Mesenchymal stem cell (in vitro differentiated cells and primary cell): ENCODE measurements around the gene SLC34A3.

ENCODE experiments used
- DNase-seq: peaks from one replicate; pipeline ENCODE4 v3.0.0-alpha.2; 2013
- H2AFZ ChIP-seq: one replicate; pipeline ENCODE4 v1.6.1; 2013; ENCODE audit warnings: low read depth, mild to moderate bottlenecking, control low read depth, inconsistent platforms, low read length, moderate library complexity
- H2AK5ac ChIP-seq: 2 replicates; pipeline ENCODE4 v1.6.1; 2013; ENCODE audit warnings: low read length, moderate library complexity, mild to moderate bottlenecking, inconsistent platforms; ENCODE audit not compliant: severe bottlenecking
- H2BK120ac ChIP-seq: one replicate; pipeline ENCODE4 v1.6.1; 2013; ENCODE audit warnings: low read depth, mild to moderate bottlenecking, inconsistent platforms, low read length, moderate library complexity
- H2BK12ac ChIP-seq, 2 experiments: one replicate each; pipeline ENCODE4 v1.6.1; 2013; ENCODE audit warnings: inconsistent platforms in 2 of 2, low read length in 2 of 2, mild to moderate bottlenecking in 2 of 2, moderate library complexity in 2 of 2, control low read depth in 1 of 2
- H2BK15ac ChIP-seq: one replicate; pipeline ENCODE4 v1.6.1; 2013; ENCODE audit warnings: mild to moderate bottlenecking, low read depth, inconsistent platforms; ENCODE audit not compliant: poor library complexity, severe bottlenecking
- H2BK5ac ChIP-seq: 2 replicates; pipeline ENCODE4 v1.6.1; 2013; ENCODE audit warnings: low read depth, mild to moderate bottlenecking, low read length, control low read depth, inconsistent platforms; ENCODE audit not compliant: poor library complexity, severe bottlenecking
- H3K14ac ChIP-seq, 2 experiments: one replicate each; pipeline ENCODE4 v1.6.1; 2013; ENCODE audit warnings: inconsistent platforms in 2 of 2, low read length in 2 of 2, control low read depth in 1 of 2, mild to moderate bottlenecking in 1 of 2, moderate library complexity in 1 of 2
- H3K18ac ChIP-seq, 2 experiments: one replicate each; pipeline ENCODE4 v1.6.1; 2013; ENCODE audit warnings: inconsistent platforms in 2 of 2, low read length in 2 of 2, control low read depth in 1 of 2, low read depth in 1 of 2, mild to moderate bottlenecking in 1 of 2
- H3K23ac ChIP-seq, 2 experiments: one replicate each; pipeline ENCODE4 v1.6.1; 2013; ENCODE audit warnings: inconsistent platforms in 2 of 2, low read length in 2 of 2, mild to moderate bottlenecking in 2 of 2, moderate library complexity in 2 of 2, control low read depth in 1 of 2
- H3K27ac ChIP-seq: 2 replicates; pipeline ENCODE4 v1.5.1; 2013; ENCODE audit warnings: mild to moderate bottlenecking, moderate library complexity, low read length, control low read depth, inconsistent platforms; ENCODE audit not compliant: poor library complexity, severe bottlenecking
- H3K27me3 ChIP-seq, 2 experiments: 2 replicates each; pipeline versions ENCODE4 v1.6.1 to v1.7.0; 2013; ENCODE audit warnings: low read length in 2 of 2, mild to moderate bottlenecking in 2 of 2, moderate library complexity in 2 of 2, control low read depth in 1 of 2, inconsistent platforms in 1 of 2; ENCODE audit not compliant: control insufficient read depth in 1 of 2, insufficient read depth in 1 of 2
- H3K36me3 ChIP-seq, 2 experiments: 2 replicates each; pipeline versions ENCODE4 v1.6.1 to v1.7.0; 2013; ENCODE audit warnings: low read length in 2 of 2, control low read depth in 1 of 2, inconsistent platforms in 1 of 2, low read depth in 1 of 2, mild to moderate bottlenecking in 1 of 2; ENCODE audit not compliant: insufficient read depth in 2 of 2, control insufficient read depth in 1 of 2
- H3K4ac ChIP-seq, 2 experiments: one replicate each; pipeline ENCODE4 v1.6.1; 2013; ENCODE audit warnings: inconsistent platforms in 2 of 2, low read length in 2 of 2, mild to moderate bottlenecking in 2 of 2, moderate library complexity in 2 of 2, control low read depth in 1 of 2, low read depth in 1 of 2
- H3K4me1 ChIP-seq: 2 replicates; pipeline ENCODE4 v1.6.1; 2013; ENCODE audit warnings: low read depth, low read length, control low read depth; ENCODE audit not compliant: control insufficient read depth, insufficient read depth
- H3K4me2 ChIP-seq: 2 replicates; pipeline ENCODE4 v1.6.1; 2013; ENCODE audit warnings: low read length, mild to moderate bottlenecking, inconsistent platforms; ENCODE audit not compliant: poor library complexity, severe bottlenecking
- H3K4me3 ChIP-seq, 2 experiments: 2 replicates each; pipeline versions ENCODE4 v1.5.1 to v1.7.0; 2013; ENCODE audit warnings: low read length in 2 of 2, mild to moderate bottlenecking in 2 of 2, control low read depth in 1 of 2, low read depth in 1 of 2; ENCODE audit not compliant: insufficient read depth in 1 of 2
- H3K79me1 ChIP-seq: replicated peaks from 2 replicates; pipeline ENCODE4 v1.6.1; 2013; ENCODE audit warnings: mild to moderate bottlenecking, control low read depth, low read length, inconsistent platforms; ENCODE audit not compliant: poor library complexity, severe bottlenecking
- H3K9ac ChIP-seq: 2 replicates; pipeline ENCODE4 v1.7.0; 2013; ENCODE audit warnings: mild to moderate bottlenecking, low read length, moderate library complexity
- H3K9me3 ChIP-seq: 2 replicates; pipeline ENCODE4 v1.7.0; 2013; ENCODE audit warnings: mild to moderate bottlenecking, low read length; ENCODE audit not compliant: control insufficient read depth
- H4K8ac ChIP-seq: one replicate; pipeline ENCODE4 v1.6.1; 2013; ENCODE audit warnings: inconsistent platforms, mild to moderate bottlenecking, low read length, moderate library complexity
- H4K91ac ChIP-seq: one replicate; pipeline ENCODE4 v1.6.1; 2013; ENCODE audit warnings: mild to moderate bottlenecking, low read length, inconsistent platforms
- WGBS: methylation state at CpG from one replicate; pipeline ENCODE4 v1.1.7; 2013; ENCODE audit warnings: mixed read lengths; 5-methylcytosine and 5-hydroxymethylcytosine counted together

SLC34A3 gene

DNA sequence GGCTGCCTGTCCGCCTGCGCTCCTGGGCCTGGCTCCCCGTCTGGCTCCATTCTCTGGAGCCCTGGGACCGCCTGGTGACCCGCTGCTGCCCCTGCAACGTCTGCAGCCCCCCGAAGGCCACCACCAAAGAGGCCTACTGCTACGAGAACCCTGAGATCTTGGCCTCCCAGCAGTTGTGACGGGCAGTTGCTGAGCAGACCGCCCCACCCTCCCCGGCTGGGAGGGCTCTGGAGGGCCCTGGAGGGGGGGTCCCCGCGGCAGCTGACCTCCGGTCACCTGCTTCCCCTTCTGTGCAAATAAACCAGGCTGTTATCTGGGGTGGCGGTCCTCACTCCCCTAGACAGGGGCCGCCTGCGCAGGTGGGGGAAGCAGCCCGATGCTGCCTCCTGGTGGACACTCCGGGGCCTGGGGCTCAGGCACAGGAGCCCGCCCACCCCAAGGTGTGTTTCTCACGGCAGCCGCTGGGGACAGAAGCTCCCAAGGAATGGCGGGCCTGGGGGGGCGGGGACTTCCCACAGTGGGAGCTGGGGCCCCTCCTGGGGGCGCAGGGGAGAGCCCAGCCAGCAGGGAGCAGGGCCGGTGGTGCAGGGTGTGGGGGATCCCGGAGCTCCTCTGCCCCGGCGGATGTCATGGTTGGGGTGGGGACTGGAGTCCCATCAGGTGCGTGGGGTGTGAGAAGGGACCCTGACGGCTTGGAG, 5.7 kb downstream of the SLC34A3 start:
- H4K8ac ChIP-seq, result peak overlapping the region; percentile 52
- peak overlapping the region; percentile 74 for H4K91ac ChIP-seq
- no peak overlapping the region for H3K23ac ChIP-seq
- no peak overlapping the region for H2BK120ac ChIP-seq
- H3K4me3 ChIP-seq, result peak overlapping the region in 1 of 2 experiments; percentile 21
- H3K18ac ChIP-seq, result peak overlapping the region in 1 of 2 experiments; percentile 89
- H3K4me2 ChIP-seq, result peak overlapping the region; percentile 49
- H3K4me1 ChIP-seq, result peaks cover 34% of the 10 kb centered on the region
- H3K27ac ChIP-seq, result no peak overlapping the region
- H3K9me3 ChIP-seq, result no peaks in the 10 kb centered on the region
- H3K36me3 ChIP-seq, result peaks cover 0 to 3% of the 10 kb centered on the region in 2 experiments
- H3K27me3 ChIP-seq, result peaks cover 0 to 38% of the 10 kb centered on the region in 2 experiments
- H3K9ac ChIP-seq, result no peak overlapping the region
- 23% methylated on average over 29 of the region's 31 CpGs for WGBS
- H2BK5ac ChIP-seq, result no peak overlapping the region
- peaks cover 21% of the 10 kb centered on the region for H3K79me1 ChIP-seq
- H2AFZ ChIP-seq, result peak overlapping the region; percentile 57
- no peak overlapping the region for H2AK5ac ChIP-seq
- H2BK12ac ChIP-seq, result peak overlapping the region in 1 of 2 experiments; percentile 85
- DNase-seq, result peak; percentile 83
- H2BK15ac ChIP-seq, result no peak overlapping the region
- no peak overlapping the region for H3K14ac ChIP-seq
- peak overlapping the region in 1 of 2 experiments; percentile 42 for H3K4ac ChIP-seq

DNA sequence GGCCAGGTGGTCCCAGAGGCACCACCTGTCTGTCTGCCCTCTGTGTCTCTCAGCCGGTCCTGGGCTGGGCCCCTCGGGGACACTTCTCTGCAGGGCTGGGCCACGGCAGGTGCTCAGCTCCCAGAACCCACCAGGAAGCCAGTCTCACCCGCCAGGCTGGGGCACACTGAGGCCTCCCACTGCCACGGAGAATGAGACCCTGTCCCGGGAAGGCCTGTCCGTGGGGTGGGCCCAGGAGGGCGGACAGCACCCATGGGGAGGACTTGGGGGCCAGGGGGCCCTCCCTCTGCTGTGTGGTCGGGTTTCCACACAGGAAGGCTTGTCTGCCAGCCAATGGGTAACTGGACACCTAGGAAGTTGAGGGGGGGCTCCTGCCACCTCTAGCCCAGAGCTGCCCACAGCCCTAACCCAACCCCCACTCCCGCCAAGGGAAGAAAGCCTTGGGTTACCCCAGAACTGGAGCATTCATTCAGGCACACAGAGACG, 6.3 kb downstream of the SLC34A3 start:
- no peak overlapping the region for H3K9ac ChIP-seq
- H4K91ac ChIP-seq, result peak overlapping the region; percentile 74
- H2BK120ac ChIP-seq, result no peak overlapping the region
- DNase-seq, result no peak
- H2AK5ac ChIP-seq, result peak overlapping the region; percentile 5
- H3K4me2 ChIP-seq, result peak overlapping the region; percentile 49
- no peak overlapping the region for H3K27ac ChIP-seq
- no peak overlapping the region for H2BK15ac ChIP-seq
- H3K18ac ChIP-seq, result peak overlapping the region in 1 of 2 experiments; percentile 89
- peak overlapping the region; percentile 52 for H4K8ac ChIP-seq
- H3K14ac ChIP-seq, result no peak overlapping the region
- H2BK12ac ChIP-seq, result peak overlapping the region in 1 of 2 experiments; percentile 85
- no peak overlapping the region for H3K4me3 ChIP-seq
- no peak overlapping the region for H2BK5ac ChIP-seq
- no peaks in the 10 kb centered on the region for H3K9me3 ChIP-seq
- 79% methylated on average over 11 of the region's 11 CpGs for WGBS
- peak overlapping the region in 1 of 2 experiments; percentile 42 for H3K4ac ChIP-seq
- H3K36me3 ChIP-seq, result peaks cover 3 to 7% of the 10 kb centered on the region in 2 experiments
- H3K4me1 ChIP-seq, result peaks cover 34% of the 10 kb centered on the region
- peaks cover 21% of the 10 kb centered on the region for H3K79me1 ChIP-seq
- peak overlapping the region; percentile 57 for H2AFZ ChIP-seq
- H3K27me3 ChIP-seq, result peaks cover 0 to 32% of the 10 kb centered on the region in 2 experiments
- H3K23ac ChIP-seq, result no peak overlapping the region

DNA sequence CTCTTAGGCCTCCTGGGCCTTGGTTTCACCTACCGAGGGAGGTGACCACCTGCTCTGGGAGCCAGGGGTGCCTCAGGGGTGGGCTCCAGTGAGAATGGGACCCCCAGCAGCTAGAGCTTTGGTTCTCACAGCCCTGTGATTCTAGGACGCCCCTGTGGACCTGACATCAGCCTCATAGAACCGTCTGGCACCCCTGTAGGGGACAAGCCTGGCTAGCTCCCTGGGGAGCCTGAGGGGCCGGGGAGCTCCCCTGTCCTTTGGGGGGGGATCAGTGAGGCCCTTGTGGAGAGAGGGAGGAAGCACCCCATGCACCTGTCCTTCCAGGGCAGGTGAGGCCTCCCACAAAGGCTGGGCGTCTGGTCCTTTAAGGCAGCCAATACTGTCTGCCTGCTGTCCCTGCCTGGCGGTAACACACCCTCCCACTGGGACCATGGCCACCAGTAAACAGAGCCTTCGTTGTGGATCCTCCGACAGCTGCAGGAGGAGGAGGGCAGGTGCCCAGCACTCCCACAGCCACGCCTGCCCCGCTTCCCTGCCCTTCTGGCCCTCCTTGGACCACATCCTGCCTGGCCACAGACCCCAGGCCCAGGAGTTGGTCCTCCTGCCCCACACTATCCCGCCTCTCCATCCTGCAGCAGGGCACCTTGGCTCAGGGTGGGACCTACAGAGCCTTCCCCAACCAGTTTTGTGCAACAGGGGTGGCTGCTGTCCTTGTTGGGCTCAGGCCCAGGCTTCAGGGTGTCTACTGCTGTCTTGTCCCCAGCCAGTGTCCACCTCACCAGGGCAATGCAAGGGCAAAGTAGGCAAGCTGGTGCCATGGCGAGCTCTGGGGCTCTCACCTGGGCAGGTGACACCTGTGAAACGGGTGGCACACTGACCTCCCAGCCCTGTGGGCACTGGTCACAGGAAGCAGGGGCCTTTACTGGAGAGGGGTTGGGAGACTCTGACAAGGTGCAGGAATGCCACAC, 7.3 kb downstream of the SLC34A3 start:
- Histone ChIP-seq H3K36me3 (peaks cover 14 to 17% of the 10 kb centered on the region in 2 experiments), H3K9me3 (no peaks in the 10 kb centered on the region), H3K27me3 (peaks cover 0 to 23% of the 10 kb centered on the region in 2 experiments), H2BK15ac (peak overlapping the region; percentile 6), H3K4me2 (no peak overlapping the region), H2BK12ac (peak overlapping the region in 1 of 2 experiments; percentile 84), H3K79me1 (peaks cover 21% of the 10 kb centered on the region), H3K4me1 (peaks cover 43% of the 10 kb centered on the region), H3K14ac (peak overlapping the region in 1 of 2 experiments; percentile 9), H2BK5ac (no peak overlapping the region), H2BK120ac (no peak overlapping the region), H3K18ac (no peak overlapping the region), H3K4ac (no peak overlapping the region), H3K4me3 (peak overlapping the region in 1 of 2 experiments; percentile 54), H4K8ac (no peak overlapping the region), H3K23ac (peak overlapping the region in 1 of 2 experiments; percentile 23), H4K91ac (peak overlapping the region; percentile 70), H3K27ac (no peak overlapping the region), H3K9ac (peak overlapping the region; percentile 32), H2AK5ac (peak overlapping the region; percentile 17), H2AFZ (no peak overlapping the region)
- DNase-seq, result no peak
- WGBS, result 85% methylated on average over 13 of the region's 13 CpGs
